HEK293T (cell line): Measurements from ENCODE around the gene EPOP.

ENCODE experiments used
- BHLHE40 ChIP-seq: fragments of 450-650 bp; IDR thresholded peaks from 2 replicates; pipeline ENCODE4 v1.6.1; 2016; ENCODE audit warnings: mild to moderate bottlenecking, moderate library complexity, borderline replicate concordance
- CTBP1 ChIP-seq: fragments of 450-650 bp; IDR thresholded peaks from 2 replicates; pipeline ENCODE4 v1.6.1; 2016; ENCODE audit warnings: borderline replicate concordance
- ELF4 ChIP-seq: fragments of 450-650 bp; IDR thresholded peaks from 2 replicates; pipeline ENCODE4 v1.6.1; 2017; ENCODE audit warnings: antibody characterized with exemption
- FOXA1 ChIP-seq: fragments of 450-650 bp; IDR thresholded peaks from 2 replicates; pipeline ENCODE4 v1.6.1; 2016; ENCODE audit warnings: mild to moderate bottlenecking
- FOXK2 ChIP-seq: fragments of 450-650 bp; IDR thresholded peaks from 2 replicates; pipeline ENCODE4 v1.6.1; 2016; ENCODE audit warnings: mild to moderate bottlenecking
- FOXM1 ChIP-seq: fragments of 450-650 bp; IDR thresholded peaks from 2 replicates; pipeline ENCODE4 v1.6.1; 2017; ENCODE audit warnings: mild to moderate bottlenecking, borderline replicate concordance
- HDGF ChIP-seq: fragments of 450-650 bp; IDR thresholded peaks from 2 replicates; pipeline ENCODE4 v1.6.1; 2017; ENCODE audit warnings: antibody characterized with exemption, borderline replicate concordance
- L3MBTL2 ChIP-seq: fragments of 450-650 bp; conservative IDR thresholded peaks from 2 replicates; pipeline ENCODE4 v1.6.1; 2016; ENCODE audit warnings: mild to moderate bottlenecking
- SP1 ChIP-seq: fragments of 450-650 bp; IDR thresholded peaks from 2 replicates; pipeline ENCODE4 v1.6.1; 2017
- TARDBP ChIP-seq: fragments of 450-650 bp; IDR thresholded peaks from 2 replicates; pipeline ENCODE4 v1.6.1; 2016
- ZNF384 ChIP-seq: fragments of 450-650 bp; IDR thresholded peaks from 2 replicates; pipeline ENCODE4 v1.6.1; 2016
- TF ChIP-seq, protein P1 (sequence below): fragments of 450-650 bp; IDR thresholded peaks from 2 replicates; pipeline ENCODE4 v1.6.1; 2016

DNA sequence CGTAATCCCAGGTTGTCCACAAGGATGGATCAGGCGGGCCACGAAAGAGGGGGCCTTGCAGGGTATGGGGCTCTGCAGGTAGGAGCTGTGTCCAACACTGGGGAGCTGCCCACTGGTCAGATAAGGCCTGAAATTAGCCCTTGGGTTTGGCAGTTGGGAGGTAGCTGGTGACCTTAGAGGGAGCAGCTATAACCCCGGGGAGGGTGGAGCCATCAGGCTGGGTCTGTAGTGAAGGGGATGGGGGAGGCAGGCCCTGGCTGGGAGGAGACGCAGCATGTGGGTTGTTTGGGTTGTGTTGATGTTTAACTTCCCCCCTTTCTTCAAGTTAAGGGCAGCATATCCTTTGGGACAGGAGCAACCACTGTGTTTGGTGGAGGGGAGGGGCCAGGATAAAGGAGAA lies 36.2 kb upstream of the EPOP start:
- TF ChIP-seq SP1 (no peak), ELF4 (no peak), HDGF (no peak), BHLHE40 (no peak), TARDBP (no peak), FOXA1 (no peak), ZNF384 (no peak), FOXM1 (no peak), L3MBTL2 (no peak), FOXK2 (no peak), CTBP1 (no peak)
- TF ChIP-seq, protein P1, sequence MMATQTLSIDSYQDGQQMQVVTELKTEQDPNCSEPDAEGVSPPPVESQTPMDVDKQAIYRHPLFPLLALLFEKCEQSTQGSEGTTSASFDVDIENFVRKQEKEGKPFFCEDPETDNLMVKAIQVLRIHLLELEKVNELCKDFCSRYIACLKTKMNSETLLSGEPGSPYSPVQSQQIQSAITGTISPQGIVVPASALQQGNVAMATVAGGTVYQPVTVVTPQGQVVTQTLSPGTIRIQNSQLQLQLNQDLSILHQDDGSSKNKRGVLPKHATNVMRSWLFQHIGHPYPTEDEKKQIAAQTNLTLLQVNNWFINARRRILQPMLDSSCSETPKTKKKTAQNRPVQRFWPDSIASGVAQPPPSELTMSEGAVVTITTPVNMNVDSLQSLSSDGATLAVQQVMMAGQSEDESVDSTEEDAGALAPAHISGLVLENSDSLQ = no peak
